Stimulated activated CD4-positive, alpha-beta T cell treated with anti-CD3 and anti-CD28 coated beads, Interleukin-12 subunit alpha, Interleukin-12 subunit beta, amount 100 ng/mL, for 4 hours (primary cell): ENCODE results near the gene PLCB1.

Experiments used
- DNase-seq: peaks from one replicate; pipeline ENCODE4 v3.0.0-alpha.2; 2020

Gene PLCB1

DNA sequence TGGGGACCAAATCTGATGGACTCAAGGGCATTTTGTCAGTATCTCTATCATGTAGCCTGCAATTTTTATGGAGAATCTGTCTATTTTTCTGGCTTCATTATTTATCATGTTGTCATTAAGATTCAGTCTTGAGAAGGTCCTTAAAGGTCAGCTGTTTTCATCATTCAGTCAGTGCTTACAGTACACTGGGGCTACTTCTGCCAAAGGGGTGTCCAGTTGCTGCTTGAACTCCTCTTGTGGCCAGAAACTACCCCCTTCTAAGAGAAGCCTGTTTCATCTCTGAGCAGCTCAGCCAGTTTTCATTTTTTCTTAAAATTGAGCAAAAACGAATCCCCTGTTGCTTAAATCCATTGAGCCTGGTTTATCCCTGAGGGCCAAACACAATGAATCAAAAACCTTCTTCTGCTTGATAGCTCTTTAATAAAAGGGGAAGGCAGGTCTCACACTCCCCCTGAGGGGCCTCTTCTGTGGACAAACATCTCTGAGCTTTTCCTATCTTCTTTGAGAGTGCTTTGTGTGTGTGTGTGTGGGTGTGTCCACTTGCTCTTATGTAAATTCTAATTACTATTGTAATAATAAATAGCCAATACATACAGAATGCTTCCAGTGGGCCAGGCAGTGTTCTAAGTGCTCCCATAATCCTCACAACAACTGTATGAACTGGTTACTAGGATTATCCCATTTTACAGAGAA is 172.2 kb downstream of the PLCB1 start:
- DNase-seq: no peak

DNA sequence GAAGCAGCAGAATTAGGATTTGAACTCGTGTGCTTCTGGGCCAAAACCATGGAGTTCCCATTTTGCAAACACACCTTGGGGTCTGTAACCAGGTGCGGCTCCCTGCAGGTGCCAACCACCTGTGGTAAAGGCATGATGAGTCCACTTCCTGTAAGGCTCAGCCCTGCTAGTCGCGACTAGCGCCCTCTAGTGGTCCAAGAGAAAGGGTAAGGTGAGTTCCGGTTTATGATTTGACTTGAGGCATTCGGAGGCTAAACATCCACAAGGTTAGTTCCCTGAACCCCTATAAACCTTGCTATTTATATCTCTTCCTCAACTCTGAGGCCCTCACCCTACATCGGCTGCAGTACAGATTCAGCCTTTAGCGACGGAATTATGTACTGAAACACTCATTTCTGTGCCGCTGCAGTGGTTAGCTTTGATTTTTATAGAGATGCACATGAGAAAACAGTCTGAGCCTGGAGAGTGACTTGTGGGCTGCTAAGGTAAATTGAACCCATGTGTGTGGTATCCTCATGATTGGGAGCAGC is 173.4 kb downstream of the PLCB1 start:
- DNase-seq: peak; percentile 45

DNA sequence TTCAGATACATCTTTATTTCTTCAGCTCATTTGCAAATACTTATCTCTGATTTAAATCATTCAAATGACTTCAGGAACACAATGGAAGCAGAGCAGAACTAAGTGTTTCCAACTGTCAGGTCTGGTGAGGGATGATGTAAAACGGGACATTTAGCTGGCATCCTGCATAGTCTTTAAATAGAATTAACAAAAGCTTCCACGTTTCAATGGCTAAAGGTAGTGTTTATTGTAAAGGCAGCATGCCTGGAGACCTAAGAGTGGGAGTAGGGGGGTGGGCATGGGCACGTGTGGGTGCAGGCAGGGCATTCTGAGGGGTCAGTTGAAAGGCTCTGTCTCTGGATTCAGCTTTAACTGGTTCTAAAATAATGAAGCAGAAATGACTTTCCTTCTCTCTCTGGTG is 174.9 kb downstream of the PLCB1 start:
- DNase-seq: no peak

DNA sequence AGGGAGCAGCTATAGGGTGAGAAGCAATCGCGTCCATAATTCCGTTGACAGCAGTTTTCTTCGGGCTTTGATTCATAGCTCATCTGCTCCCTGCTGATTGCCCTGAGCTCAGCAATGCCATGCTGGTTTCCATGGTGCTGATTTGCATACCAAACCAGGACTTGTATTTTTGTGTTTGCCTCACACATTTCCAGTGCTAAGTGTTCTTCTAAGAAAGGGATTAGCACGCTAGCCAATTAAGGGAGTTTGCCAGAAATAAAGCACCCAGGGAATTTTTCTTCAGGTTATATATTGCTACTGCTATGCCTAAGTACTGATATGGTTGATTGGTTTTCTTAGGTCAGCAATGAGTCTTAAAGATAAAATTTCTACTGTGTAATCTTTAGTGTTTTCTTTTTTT is 177.6 kb downstream of the PLCB1 start:
- DNase-seq: no peak

DNA sequence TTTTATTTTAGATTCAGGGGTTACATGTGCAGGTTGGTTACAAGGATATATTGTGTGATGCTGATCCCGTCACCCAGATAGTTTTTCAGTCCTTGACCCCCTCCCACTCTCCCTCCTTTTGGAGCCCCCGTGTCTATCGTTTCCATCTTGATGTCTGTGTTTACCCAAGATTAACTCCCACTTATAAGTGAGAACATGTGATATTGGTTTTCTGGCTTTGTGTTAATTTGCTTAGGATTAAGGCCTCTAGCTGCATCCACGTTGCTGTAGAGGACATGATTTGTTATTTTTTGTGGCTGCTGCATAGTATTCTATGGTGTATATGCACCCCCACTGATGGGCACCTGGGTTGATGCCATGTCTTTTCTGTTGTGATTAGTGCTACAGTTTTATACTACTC is 178.6 kb downstream of the PLCB1 start:
- no peak for DNase-seq

DNA sequence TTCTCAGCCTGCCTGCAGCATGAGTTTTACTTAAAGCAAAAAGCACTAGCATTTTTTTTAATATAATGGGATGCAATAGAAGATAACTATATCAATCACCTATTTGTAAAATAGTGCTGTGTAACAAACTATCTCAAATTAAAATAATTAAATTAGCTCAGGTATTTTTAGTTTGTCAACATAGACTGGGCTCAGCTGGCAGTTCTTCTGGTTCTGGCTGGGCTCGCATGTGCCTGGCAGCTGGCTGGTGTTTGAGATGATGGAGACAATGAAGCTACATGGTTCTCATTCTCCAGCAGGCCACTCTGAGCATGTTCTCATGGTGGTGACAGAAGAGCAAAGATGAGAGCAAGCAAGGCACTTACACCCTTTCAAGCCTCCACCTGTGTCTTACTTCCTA is 181.0 kb downstream of the PLCB1 start:
- DNase-seq: no peak

DNA sequence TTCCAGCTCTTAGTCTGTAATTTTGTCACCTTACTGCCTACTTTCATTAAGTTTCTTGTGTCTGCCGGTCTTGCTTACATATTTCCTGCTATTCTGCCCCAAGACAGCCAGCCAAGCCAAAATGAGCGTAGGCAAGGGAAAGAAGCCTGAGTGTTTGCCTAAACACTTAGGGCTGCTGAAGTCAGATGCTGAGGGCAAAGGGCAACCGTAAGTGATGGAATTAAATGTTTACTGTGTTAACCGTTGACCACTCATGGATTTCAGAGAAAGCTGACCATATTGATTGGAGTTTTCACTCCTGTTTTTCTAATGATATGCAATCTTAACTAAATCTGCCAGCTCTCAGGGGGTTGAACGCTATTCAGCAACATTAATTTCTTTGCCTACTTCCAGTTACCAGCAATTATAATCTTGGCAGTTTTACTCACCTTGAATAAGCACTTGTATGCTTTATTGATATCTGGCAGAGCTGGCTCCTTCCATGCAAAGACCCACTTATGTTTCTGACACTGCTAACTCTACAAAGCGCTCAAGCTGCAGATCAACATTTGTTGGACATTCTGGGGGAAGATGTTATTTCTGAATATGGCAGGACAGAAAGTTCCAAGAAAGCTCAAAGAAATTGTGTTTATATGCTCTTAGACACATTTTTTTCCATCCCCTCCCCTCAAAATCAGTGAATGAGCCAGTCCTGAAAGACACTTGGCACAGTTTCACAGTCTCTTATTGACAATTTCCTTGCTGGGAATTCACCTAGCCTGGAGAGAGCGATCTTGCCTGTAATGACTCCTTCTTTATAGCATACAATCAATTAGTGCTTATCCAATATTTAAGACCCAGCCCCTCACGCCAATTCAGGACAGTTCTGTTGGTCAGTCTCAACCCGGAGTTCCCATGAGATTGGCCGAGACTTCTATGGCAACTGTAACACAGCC is 183.8 kb downstream of the PLCB1 start:
- no peak for DNase-seq

DNA sequence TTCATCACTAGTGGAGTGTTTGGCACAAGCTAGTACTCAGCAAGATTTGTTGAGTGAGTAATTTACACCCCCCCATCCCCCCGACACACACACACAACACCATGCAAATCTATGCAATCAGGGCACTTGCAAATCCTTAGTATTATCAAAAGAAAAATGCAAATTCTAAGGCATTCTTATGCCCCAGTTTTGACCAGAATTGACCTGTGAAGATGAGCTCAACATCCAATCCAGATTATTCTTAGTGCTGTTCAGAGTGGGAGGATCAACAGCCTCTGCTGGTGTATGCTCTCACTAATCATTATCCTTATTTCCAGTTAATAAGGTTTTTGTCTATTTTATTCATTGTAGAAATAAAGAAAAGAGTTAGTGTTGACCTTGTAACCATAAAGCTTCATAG is 185.4 kb downstream of the PLCB1 start:
- DNase-seq: no peak

DNA sequence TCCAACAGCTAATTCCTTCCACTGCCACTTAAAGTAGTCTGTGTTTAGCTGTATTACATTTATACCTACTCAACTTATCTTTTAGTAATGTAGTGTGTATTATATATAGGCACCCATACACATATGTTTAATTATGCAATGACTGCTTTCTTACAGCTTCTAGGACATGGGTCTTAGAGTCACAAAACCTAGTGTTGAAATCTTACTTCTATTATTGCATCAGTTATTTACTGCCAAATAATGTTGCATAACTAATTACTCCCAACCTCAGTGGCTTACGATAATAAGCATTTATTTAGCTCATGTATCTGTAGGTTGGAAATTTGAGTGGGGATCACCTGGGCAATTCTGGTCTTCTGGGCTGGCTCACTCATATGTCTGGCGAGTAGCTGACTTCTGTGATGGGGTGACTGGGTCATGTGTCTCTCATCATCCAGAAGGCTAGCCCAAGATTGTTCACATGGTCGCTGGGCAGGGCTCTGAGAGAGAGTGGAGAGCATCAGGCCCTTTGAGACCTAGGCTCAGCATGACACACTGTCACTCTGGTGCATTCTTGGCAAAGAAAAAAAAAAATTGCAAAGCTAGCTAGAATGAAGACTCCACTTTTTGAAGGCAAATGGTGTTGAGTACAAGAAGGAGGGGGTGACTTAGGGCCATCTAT is 187.0 kb downstream of the PLCB1 start:
- DNase-seq: no peak

DNA sequence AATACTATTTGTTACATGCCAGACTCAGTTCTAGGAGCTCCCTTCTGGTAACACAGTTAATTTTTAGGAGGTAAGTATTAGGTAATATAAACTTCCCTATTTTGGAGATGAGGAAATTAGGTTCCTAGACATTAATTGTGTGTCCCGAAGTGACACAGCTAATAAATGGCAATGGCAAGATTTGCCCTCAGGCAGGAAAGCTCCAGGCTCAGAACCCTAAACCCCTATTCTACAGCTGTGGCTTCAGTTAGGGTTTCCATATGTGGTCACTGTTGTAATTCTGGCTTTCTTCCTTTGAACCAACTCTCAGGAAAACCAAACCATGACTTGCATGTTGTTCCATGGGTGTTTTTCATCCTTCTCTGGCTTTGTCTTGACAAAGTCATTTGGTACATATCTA is 188.2 kb downstream of the PLCB1 start:
- no peak for DNase-seq

DNA sequence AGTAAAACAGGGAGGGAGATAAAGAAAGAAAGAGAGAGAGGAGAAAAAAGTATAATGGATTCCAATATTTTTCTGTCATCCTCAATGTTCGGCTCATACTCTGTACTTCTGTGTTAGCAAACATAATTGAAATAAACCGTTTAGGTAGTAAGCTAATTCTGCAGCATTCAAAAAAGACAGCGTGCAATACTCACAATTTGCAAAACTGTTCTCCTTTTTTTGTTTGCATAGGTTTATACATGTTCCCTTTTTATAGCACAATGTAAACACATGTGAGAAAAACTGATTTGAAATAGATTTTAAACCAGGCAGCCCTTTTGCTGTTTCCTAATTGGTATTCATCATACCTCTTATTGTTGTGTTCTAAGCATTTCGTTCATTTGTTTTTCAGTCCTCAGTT is 188.9 kb downstream of the PLCB1 start:
- no peak for DNase-seq

DNA sequence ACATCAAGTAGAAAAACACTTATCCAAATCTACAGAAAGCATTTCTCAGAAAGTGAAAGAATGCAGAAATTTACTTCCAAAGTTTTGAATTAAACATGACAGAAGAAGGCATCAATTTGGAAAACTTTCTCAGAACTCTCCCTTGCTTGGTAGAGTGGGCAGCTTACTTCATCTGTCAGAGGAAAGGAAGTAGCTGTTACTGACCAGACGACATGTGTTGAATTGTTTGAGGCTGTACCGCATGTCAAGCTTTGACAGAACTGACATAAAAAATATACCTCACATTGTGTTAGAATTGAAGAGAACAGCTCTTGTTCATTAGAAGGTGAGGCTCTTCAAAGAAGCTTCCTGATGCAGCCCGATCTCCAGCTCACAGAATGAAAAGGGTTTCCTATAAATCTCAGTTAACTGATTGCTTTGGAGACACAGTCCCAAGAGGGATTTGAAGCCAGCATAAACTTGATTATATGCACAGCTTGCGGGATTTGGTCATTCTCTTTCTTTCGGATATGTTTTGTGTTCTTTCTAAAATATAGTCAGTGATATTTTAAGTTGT is 190.7 kb downstream of the PLCB1 start:
- DNase-seq: no peak

DNA sequence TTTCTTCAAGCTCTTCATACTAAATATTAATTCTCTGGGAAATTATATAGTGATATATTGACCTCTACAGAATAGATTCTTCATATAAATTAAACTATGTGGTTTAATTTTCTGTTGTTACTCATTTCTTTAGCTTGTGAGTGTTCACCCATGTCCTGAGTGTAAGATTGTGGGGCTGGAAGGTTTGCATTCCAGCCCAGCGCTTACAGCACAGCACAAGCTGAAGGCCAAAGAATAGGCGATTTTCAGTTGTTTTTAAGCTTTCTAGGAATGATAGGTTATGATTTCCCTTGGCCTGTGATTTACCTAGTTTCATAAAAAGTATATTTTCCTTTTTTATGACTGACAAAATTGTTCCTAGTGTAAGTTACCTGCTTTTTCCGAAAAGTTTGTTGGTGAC is 194.1 kb downstream of the PLCB1 start:
- no peak for DNase-seq

DNA sequence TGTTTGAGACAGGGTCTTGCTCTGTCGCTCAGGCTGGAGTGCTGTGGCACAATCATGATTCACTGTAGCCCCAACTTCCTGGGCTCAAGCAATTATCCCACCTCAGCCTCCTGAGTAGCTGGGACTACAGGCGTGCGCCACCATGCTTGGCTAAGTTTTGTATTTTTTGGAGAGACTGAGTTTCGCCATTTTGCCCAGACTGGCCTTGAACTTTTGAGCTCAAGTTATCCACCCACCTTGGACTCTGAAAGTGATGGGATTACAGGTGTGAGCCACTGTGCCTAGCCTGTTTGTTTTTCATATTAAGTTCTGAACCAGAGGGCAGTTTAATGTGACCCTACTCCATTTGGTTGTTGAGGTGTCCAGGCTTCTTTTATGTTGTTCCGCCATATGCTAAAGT is 194.8 kb downstream of the PLCB1 start:
- no peak for DNase-seq

DNA sequence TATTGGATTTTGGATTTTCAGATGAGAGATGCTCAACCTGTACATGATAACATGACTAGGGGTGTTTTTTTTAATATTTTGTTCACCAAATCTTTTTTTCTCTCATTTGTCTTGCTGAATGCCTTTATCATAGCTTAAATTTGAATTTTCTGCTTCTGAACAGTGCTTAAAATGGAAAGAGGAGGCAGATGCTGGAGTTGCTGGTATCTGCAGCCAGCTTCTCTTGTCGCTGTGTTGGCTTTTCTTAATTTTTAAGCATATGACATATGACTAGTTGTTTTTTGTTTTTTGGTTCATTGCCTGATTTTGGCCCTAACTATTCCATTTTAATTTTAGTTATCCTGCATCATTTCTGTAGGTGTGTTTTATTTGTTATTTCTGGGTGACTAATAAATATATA is 196.1 kb downstream of the PLCB1 start:
- DNase-seq: no peak

DNA sequence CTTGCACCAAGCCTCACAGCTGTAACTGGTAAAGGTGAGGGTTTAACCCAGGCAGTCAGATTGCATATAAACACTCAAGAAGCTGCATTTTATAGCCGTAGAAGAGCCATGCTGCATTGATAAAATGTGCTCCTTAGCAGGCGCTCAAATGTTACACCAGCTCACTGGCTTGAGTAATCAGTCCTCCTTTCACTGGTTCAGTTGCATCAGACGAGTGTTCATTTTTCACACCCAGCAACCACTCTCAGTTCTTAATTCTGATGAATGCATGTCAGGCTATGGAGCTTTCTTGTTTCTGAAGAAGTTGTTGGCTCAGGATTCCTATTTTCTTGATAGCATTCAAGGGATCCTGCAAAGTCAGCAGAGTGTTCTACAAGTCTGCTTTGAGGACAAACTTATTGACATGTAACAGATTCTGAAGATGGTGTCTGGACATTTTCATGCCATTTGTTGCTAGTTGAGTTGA is 198.3 kb downstream of the PLCB1 start:
- no peak for DNase-seq

DNA sequence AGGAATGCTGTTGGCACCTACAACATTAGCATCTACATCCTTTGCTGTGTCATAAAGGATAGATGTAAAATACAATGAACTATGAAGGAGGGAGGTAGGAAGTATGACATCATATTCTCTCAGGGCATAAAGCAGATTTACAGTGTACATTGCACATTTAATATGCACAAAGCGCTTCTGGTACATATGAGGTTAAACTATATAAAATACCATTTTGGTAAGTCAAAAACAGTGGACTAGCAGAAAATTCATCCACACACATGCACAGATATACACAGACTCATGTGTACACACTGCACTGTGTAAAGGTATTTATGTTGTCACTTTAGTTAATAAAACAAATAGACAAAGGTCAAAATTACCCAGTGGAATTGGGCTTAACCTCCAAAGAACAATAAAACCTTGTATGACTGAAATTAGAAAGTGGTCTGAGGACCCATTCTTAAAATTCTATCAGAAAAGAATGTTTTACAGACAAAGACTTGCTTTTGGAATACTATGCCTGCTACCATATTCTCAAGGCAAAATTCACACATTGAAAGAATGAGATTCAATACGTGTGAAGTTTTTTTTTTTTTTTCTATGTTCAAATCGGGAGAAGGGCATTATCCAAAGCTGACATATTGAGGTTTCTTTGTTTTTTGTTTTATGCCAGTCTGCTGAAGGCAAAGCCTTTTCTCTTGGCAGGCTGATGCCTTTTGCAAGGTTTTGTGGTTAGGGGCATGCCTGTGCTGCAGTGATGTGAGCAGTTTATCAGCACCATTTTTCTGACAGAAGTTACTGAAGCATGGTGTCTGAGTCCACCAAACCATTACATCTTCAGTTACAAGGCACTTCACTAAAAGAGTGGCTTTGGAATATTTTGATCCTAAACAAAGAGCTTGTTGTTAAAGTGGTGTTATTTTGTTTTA is 199.0 kb downstream of the PLCB1 start:
- no peak for DNase-seq

DNA sequence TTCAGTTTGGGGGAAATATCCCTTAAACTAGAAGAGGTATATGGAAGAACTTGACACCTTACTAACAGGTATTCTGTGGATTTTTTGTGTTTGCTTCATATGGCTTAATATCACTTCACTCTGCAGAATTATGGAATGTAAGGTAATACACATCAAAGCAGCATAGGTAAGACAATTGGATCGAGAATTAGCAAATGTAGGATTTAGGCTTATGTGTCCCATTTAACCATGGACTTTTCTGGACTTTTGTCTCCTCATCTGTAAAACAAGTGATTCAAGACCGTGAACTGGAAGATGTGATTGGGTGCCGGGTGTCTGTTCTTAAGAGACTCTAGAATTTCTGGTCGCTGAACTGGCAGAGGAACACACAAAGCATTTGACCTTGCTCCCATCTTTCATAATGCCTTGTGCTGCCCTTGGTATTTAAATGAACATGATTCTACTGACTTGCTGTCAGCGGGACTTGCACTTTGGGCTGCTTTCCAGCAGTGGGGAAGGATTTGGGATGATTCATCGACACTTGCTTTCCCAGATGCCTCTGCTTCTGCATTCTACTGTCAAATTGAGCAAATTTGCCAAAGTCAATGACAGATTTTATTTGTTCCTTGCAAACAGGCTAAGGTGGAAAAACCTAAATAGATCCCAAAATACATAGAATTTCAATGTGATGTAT is 199.8 kb downstream of the PLCB1 start:
- no peak for DNase-seq

DNA sequence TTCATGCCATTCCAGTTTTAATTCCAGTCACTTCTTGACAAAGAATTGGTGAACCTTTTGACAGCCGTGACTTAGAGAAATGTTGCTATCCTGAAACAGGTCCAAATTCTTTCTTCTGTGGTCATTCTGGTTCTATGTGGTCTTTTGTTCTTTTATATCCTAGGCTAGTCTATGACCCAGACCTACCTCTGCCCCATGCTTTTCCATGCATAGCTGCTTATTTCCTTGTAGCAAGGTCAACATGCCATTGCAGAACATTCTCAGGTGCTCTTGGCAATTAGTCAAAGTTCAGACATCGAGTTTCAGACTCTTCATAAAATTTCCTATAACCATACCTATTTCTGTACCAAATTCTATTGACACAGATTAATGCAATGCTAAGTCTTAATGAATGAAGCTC is 202.6 kb downstream of the PLCB1 start:
- DNase-seq: no peak

DNA sequence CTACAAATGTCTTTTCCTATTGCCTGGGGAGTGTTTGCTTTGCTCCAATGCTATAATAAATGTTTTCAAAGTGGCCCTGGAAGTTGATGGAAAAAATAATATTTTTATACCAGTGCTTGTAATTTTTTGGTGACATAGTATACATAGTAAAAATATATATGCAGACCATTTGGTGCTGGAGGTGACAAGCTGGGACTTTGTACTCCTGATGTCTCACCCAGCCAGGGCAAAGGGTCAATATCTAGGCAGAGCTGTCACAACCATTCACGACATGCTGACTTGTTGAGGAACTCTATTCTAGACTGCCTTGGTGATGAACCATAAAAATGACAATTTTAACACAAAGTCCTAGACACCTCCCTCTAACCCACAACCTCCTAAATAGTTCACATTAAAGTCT is 203.0 kb downstream of the PLCB1 start:
- DNase-seq: no peak

DNA sequence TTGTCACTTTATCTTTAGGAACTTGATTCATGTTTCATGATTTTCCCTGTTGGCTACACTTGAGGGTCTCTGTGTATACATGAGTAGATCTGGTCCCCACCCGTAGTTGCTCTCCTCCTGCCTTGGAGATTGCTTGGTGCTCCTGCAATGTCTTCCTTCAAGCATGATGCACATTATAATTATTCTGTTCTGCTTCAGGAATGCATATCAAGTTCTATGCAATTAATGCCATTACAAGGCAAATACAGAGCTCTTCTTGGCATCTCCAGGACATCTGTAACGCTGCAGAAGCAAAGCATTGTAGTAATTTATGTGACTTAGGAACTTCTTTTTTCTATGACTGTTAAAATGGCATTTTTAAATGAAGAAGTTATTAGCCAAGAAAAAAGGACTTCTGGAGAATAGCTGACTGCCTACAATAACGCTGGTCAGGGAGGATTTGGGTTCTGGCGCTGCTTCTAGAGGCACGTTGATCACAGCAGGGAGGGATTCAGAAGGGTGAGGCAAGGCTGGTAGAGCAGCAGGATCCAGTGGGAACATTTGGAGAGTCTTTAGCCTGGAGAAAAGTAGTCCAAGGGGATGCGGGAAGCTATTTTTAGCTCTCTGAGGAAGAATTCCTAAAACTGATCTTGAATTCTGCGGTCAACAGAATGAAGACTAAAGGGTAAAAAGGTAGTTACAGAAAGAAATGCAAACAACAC is 203.6 kb downstream of the PLCB1 start:
- DNase-seq: no peak
